ENCODE results near the gene OR10H4. TPM values are rescaled to one million over a fixed set of nuclear protein-coding genes. Genes with fewer than 3 reads are reported as not detected.

The OR10H4 gene
- total RNA-seq, 1 donor from 2014 or later = not detected

Other genes starting within 250 kb of the OR10H4 start
- not detected for gene OR10H2, start 221.0 kb upstream of the OR10H4 start, total RNA-seq
- not detected for gene OR10H3, start 211.0 kb upstream of the OR10H4 start, total RNA-seq
- not detected for gene OR10H5, start 161.3 kb upstream of the OR10H4 start, total RNA-seq
- gene OR10H1, start 133.3 kb upstream of the OR10H4 start, total RNA-seq = not detected
- not detected for gene CYP4F2, start 50.9 kb upstream of the OR10H4 start, total RNA-seq
- not detected for gene CYP4F11, start 14.5 kb upstream of the OR10H4 start, total RNA-seq
- gene TPM4, start 127.5 kb downstream of the OR10H4 start, total RNA-seq = 122 TPM
- 31.3 TPM for gene RAB8A, start 162.9 kb downstream of the OR10H4 start, total RNA-seq
- 0.52 TPM for gene HSH2D, start 194.7 kb downstream of the OR10H4 start, total RNA-seq
- gene CIB3, start 224.5 kb downstream of the OR10H4 start, total RNA-seq = not detected
- 54.3 TPM for gene FAM32A, start 236.4 kb downstream of the OR10H4 start, total RNA-seq
- gene AP1M1, start 248.9 kb downstream of the OR10H4 start, total RNA-seq = 12.5 TPM